HG03064 (cell line): ENCODE results near the gene EGLN3.

Experiments used
- ATAC-seq: cut with Tn5 transposase; IDR thresholded peaks from one replicate; pipeline ENCODE4 v1.9.1; 2021; ENCODE audit warnings: low read depth; ENCODE audit not compliant: unreplicated experiment

EGLN3 gene

DNA sequence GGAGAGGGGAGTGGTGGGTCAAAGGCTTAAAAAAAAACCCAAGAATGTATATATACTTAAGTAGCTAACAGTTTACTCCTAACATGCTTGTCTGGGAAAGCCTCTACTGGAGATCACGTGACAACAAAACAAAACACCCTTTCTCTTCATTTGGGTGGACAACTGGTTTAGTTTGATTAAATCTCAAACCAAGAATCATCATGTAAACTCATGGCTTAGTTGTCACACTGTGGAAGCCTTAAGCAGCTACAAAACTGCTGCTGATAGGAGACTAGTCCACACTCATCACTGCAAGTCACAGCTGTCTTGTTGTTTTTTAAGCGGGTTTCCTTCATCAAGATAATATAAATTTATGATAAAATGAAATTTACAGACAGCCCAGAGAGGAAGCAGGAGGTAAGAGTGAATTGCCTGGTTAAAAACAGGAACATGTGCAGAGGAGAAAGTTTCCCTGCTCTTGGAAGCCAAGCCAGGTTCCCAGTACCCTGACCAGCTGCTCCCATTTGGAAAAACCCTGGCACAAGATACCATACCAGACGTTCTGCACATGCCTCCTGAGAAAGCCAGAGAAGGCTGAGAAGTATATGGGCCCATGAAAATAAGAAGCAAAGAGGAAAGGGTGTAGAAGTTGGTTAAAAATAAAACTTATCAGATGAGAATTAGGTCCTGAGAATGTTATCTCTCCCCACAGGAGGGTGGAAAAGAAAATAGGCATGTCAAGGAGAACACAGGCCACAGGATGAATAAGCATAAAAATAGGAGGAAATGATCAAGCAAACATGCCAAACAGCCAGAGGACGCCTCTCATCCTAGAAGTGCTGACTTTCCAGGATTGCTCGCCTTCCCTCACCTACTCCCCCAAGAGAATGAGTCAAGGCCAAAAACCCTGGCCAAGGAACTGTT, 34.0 kb downstream of the EGLN3 start:
- no peak for ATAC-seq

DNA sequence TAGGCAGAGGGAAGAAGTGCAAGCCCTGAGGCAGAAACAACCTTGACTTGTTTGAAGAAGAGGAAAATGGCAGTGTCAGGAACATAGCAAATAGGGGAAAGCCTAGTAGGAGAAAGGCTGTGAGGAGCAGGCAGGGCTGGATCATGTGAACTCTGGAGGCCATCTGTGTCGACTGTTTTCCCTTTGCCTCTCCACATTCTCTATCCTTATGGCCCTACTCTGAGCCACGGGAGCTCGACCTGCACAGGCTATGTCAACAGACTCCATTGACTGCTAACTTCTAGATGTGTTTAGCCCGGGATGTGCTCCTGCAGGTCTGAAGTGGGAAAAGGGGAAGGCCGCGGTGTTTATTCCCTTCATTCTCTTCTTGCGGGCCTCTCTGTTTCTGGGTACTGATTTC, 35.2 kb downstream of the EGLN3 start:
- no peak for ATAC-seq

DNA sequence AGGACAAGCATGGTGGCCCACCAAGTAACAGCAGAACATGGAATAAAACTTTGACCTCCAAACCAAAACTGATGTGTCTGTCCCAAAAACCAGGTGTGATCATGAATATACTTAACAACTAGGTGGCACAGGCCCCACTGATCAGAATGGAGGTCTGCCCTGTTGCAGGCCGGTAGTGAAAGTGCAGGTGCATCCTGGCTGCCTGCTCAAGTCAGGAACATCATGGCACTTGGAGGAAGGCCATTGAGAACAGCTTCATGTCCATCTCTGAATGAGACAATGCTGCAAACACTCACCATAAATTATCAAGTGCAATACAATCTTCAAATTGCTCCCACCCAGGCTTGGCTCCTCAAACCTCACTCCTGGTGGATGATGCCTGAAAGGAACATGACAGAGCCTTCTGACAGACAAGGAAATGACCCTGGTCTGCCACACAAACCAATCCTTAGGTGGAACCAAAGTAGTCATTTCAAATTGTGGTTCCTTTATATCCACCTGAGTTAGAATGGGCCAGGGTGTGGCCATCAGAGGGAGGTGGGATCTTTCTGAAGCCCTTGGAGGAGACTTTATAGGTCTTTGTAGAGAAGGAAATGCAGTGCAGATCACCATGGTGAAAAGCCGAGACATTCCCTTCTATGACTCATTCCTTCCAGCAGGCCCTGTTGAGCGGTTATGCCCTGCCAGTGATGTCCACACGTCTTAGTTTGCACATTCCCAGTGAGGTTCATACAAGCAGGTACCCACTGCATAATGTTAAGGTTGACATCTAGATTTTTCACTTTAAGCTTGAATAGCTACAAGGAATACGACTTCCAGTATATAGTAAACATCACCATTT, 36.0 kb downstream of the EGLN3 start:
- ATAC-seq = no peak

DNA sequence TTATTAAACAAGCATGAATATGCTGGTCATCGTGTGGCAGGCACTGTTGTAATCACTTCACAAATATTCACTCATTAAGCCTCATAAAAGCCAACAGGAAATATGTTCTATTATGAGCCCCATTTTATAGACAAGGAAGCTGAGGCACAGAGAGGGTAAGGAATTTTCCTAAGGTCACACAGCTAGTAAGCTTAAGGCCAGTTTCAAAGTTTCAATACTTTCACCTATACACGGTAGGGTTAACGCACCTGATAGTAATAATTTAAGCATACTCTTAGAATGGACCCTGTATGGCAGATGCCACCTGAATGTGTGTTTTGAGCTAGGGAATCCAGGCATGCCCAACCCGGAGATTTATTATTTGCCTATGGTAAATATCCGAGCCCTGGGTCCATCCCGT, 39.8 kb downstream of the EGLN3 start:
- no peak for ATAC-seq

DNA sequence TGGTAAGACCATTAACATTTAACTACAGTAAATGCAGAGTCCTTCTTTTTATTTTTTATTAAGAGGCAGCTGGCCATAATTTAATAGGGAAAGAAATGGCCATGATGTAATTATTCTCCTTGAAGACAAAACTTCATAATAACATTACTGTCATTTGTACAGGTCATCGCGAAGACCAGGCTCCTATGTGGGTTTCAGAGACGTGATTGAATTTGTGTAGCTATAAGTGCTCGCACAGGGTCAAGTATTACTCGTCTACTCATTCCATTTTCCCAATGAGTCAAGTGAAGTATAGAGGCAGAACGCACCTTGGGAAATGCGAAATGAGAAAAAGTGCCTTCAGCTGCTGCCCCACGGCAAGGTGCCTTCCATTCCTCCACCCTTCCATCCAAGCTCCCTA, 40.4 kb downstream of the EGLN3 start:
- ATAC-seq = no peak

DNA sequence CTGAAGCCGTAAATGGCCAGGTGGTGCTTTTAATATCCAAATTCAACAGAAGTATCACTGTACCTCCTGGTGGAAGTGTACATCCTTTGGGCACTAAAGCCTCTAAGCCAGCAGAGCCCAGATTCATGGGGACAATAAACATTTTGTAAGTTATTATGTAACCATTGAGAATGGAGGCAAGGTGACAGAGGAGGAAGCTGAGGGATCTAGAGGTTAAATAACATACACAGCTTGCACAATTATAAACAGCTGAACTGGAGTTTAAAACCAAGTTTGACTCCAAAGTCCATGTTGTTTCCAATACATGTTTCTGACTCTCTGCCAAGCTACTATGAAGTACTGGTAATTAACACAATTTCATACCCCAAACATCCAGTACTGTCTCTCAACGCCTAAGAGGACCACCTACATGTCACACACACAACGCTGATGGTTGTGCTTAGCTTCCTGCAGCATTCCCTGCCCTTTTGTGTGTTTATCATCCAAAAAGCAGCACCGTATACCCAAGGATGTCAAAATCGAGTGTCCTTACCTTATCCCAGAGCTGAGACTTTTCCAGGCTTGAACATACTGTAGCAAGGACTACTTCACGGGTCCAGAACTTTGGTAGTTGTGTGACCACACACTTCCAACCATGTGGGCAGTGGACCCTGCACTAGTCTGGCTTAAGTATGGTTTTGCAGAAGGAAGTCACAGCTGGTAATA, 41.3 kb downstream of the EGLN3 start:
- ATAC-seq = no peak

DNA sequence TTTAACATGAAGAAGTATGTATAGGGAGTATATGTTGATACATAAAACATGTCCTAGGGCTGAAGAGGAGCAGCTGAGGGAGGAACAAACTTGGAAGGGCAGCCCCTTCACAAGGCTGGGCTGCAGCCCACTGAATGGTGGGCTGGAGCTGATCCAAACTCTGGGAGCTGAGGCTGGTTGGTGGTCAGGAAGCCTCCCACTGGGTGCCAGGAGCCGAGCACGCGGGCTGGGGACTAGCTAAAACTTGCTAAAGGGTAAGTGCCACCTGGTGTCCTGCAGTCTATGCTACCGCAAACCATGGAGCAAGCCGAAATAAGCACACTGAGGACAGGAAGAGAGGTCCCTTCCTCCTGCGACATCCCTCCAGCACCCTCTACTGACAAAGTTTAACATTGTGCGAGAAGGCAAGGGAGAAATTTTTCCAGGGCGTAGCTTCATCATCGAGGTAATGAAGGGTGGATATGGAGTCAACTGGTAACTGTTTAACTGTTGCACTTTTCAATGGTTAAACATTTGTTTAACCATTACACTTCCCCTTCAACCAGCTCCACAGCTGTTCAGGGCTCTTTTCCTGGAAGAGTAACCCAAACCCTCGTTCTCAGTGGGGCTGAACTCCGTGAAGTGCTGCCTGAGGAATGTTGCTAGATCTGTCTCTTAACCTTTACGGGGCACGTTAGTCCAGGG, 42.2 kb downstream of the EGLN3 start:
- no peak for ATAC-seq

DNA sequence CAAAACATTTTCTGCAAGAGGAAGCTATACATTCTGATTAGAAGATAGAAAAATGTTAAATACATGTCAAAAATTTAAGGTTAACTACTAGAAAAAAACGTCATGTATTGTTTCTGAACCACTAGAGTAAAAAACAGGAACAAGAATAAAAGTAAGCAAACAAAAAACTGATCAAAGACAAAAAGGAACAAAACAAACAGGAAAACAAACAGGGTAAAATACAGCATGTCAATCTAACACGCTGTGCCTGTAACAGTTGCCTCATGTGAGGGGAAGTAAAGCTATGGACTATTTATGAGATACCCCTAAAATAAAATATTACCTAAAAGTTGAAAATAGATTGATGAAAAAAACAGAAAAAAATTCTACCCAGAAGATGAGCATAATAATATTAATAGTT, 43.9 kb downstream of the EGLN3 start:
- no peak for ATAC-seq

DNA sequence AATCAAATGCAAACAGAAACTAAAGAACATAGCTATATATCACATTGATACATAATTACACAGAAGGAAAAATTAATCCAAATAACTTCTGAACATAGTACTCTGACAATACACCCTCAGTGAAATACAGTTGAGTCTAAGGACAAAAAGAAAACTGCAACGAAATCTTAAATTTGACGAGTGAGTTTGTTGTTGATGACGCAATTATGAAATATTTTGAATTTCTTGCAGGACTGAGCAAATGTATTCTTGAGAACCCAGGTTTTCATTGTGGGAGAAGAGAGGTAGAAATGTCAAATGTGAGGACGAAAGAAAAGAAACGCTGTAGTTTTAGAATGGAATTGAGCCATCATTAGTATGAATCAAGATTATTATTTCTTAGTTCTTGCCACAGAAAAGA, 46.3 kb downstream of the EGLN3 start:
- ATAC-seq = no peak

DNA sequence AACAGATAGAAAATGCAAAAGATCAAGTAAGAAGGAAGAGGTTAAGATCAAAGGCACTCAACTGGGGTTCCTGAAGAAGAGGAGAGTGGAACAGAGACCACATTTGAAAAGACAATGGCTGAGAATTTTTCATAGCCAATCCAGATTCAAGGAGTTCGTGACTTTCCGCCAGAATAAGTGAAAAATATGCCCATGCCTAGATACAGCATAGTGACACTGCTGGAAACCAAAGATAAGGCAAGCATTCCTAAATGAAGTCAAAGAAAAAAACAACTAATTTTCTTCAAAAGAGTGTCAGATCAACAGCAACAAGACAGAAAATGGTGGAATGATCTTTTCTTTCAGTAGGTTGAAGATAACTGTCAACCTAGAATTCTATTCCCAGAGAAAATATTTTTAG, 47.5 kb downstream of the EGLN3 start:
- ATAC-seq = no peak

DNA sequence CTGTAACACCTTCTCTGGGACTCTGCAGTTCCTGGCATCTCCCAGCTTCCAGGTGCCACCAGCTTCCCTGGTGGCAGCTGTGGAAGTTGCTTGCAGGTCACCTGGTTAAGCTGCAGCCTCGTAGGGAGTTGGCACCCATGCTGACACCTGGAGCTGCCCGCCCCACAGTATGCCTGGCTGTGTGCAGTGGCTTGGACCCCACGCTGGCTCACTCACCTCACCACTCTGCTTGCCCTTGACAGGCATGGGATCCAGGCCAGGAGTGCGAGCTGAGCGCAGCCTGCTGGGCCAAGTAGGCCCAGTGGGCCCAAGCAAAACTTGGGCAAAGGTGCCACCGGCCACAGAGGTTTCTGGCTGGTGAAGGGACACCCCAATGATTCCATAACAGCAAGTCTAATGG, 48.5 kb downstream of the EGLN3 start:
- ATAC-seq = no peak

DNA sequence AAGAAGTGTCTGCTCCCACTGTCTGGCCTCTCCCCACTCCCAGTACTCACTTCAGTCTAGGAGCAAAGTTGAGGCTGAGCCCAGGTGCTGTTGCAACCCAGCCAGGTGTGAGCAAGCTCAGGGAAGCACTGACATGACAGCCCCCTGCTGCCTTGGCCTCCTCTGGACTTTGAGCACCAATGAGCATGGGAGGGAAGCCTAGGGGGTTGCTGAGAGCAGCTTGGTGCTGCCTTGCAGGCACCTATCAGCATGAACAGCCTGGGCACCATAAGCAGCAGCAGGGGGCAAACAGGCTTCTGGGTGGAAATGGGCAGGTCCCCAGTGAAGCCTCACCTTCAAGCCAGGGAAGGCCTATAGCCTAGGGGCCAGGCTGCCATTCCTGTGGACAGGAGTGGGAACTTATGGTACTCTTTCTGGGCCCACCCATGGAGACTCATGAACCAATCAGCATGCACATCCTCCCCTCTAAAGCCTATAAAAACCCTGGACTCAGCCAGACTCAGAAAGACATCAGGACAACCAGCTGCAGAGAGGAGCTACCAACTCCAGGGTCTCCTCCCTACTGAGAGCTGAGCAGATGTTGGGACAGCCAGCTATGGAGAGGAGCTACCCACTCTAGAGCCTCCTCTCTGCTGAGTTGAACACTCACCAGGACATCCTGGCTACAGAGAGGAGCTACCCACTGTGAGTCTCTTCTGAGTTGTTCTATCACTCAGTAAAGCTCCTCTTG, 49.3 kb downstream of the EGLN3 start:
- no peak for ATAC-seq

DNA sequence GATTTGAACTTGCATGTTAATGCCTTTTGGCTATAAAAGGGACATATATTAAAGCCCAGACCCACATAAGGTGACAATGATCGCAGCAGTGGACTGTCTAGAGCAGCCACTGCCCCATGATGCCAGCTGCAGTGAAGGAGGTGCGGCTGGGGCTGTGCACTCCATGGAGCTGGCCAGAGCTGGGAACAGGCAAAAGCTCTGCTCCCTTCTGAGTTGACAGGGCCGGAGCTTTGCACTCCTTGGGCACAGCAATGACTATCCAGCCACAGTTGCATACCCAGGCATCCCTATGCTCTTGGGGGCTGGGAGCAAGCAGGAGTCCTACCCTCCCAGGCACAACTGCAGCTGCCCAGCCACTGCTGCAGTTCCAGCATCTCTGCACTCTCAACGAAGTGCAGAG, 50.2 kb downstream of the EGLN3 start:
- ATAC-seq = no peak

DNA sequence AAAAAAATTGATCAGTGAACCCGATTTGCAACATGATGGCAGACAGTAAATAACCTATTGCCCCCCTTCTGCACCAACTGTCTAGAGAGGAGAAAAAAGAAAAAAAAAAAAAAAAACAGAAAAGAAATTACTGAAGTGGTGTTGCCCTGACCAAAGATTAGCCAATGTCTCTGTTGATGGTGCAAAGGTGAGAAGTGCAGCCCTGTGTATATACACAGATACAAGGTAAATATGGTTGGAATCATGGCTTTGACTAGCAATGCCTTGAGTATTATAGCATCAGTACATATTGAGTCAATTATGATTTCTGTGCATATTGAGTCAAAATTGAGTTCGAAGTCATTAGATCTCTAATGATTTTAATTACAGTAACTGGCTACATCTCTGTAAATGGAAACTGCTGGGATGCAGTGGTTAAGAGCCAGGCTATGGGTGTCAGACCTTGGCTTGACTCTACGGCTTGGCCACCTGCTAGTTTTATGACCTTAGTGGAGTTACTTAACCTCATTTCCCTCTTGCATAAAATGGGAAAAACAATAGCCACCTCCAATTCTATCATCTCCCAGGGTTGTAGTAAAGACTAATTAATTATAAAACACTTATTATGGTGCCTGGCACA, 51.0 kb downstream of the EGLN3 start:
- ATAC-seq = no peak

DNA sequence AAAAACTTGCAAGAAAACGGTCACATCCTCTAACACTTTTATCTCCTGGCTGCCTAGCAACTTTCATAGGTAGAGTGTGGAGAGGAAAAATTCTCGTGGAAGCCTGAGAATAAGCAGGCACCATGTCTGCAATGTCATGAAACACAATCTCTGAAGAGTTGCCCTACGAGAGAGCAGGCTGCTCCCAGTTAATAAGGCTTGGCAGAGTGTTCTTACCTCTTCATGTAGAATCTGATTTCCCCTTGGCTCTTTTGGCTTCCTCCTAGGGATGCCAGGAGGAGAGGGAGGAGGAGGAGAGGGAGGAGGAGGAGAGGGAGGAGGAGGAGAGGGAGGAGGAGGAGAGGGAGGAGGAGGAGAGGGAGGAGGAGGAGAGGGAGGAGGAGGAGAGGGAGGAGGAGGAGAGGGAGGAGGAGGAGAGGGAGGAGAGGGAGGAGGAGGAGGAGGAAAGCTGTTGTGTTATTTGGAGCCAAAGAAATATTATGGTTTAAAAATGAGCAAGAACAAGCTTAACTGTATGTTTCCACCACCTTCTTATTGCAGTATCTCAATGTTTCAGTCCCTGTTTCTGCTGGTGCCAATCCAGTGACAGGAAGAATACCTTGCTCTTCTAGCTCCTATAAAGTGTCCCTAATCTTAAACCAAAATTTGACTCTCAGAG, 52.9 kb downstream of the EGLN3 start:
- no peak for ATAC-seq

DNA sequence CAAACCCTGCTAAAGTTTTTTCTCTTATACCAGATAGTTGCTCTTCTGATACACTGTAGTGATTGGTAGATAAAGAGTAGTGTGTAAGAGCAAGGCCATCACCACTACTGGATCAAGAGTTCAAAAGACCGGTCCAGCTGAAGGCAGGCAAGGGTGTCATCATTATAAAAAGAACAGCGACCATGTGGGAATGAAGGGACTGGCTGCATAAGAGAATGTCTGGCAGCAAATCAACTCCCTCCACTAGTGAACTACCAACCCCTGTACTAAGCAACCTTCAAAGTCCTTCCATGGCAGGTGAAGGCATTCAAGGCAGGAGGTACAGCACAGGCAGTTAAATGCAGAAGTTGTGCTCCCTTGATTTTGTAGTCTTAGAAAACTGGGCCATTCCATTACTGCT, 53.5 kb downstream of the EGLN3 start:
- ATAC-seq = no peak

DNA sequence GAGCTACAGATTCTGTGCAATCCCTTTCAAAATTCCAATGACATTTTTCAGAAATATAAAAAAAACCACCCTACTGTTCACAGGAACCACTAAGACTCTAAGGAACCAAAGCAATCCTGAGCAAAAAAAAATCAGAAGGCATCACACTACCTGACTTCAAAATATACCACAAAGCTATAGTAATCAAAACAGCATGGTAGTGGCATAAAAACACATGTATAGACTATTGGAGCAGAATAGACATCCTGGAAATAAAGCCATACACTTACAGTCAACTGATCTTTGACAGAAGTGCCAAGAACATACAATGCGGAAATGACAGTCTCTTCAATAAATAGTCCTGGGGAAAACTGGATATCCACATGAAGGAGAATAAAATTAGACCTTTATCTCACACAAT, 56.5 kb downstream of the EGLN3 start:
- no peak for ATAC-seq

DNA sequence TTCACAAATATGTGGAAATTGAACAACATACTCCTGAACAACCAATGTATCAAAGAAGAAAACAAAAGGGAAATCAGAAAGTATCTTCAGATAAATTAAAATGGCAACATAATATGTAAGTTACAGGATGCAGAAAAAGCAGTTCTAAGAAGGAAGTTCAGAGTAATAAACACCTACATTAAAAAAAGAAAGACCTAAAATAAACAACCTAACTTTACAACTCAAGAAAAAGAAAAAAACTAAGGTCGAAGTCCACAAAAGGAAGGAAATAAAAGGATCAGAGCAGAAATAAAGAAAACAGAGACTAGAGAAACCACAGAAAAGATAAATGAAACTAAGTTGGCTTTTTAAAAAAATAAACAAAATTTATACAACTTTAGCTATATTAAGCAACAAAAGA, 59.2 kb downstream of the EGLN3 start:
- ATAC-seq = no peak

DNA sequence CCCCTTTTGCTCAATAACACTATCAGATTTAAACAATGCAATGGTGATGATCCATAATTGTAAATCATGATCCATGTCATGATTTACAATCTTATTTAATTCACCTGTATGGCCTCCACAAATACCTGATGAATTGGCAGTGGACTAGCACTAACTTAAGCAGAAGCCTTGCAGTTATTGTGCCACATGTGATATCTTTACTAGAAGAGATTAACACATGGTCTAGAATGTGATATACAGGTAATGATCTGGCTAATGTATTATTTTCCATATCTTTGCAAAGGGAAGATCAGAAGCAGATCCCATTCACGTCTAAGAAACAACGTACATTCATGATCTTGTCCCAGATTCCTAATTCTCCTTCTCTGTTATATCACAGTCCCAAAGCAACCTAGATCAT, 66.0 kb downstream of the EGLN3 start:
- ATAC-seq = no peak
